Measurements from ENCODE around the gene AAK1. TPM values are rescaled to one million over a fixed set of nuclear protein-coding genes. Genes with fewer than 3 reads are reported as not detected.

The AAK1 gene
- polyA plus RNA-seq, 1 of the 3 experiments (the other 2 are of a cell fraction): 13.4 TPM

DNA sequence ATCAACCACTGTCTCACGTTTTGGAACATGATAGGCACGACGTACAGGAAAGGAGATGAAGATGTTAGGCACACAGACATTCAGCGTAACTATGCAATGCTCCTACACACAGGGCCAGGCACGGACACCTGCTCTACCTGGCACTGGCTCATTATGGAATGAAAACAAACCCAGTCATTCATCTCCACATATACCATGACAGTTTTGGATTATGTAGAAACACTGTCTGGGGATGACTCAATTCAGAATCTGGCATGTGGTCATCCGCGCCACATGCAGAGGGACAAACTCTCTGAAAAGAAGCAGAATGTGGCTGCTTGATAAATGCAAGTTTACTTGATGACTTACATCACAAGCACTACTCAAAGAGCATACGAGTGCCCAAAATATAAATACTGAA, 176.8 kb downstream of the AAK1 start (continued):
- TF ChIP-seq ZBTB33 (IDR thresholded peaks at IDR 0.05; ENCODE audit: borderline replicate concordance, low read depth): no peak
- no peak for TF ChIP-seq RFX5 (IDR thresholded peaks at IDR 0.05; ENCODE audit: low read length)
- no peak for TF ChIP-seq YY1 (IDR thresholded peaks at IDR 0.05; ENCODE audit: low read depth)
- TF ChIP-seq MEF2A (IDR thresholded peaks at IDR 0.05; ENCODE audit: borderline replicate concordance, low read depth): no peak

DNA sequence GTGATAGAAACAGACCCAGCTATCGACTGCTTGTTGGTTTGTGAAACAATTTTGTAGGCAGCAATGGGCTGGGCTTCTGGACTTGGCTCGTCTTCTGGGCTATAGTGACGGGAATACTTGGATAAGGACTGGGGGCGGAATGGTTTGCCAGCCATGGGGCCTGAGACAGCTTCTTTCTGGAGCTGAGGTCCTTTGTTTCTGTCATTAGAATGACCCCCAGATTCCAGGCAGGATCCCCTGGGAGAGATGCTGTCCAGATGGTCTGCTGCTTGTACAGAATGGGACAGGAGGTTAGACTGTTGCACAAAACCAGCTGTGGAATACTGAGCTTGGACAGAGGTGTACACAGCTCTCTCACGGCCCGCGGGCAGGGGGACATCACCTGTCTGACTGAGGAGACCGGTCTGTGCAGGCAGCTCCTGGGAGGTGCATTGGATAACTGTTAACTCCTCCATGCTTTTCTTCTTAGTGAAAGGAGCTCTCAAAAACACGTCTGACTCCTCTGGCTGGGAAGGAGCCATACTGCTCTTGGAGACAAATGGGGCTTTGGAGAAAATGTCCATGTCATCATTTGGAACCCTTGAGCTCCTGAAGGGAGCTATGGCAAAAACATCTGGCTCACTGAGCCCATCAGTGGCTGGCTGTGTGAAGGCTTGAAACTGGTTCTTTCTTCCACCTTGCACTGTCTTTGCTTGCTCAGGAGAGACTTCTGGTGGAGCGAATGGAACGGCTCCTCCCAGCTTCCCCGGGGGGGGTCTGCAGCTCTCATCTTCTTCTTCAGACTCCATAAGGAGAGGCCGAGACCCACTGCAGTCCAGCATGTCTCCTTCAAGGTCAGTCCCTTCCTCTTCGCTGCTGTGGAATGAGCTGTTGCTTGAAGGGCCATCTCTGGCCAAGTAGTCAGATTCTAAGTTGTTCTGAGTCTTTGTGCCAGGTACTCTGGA, 177.8 kb downstream of the AAK1 start:
- Histone ChIP-seq H3F3A (replicated peaks; ENCODE audit: insufficient read depth) (no peaks in the 10 kb centered on the region), H4K20me1 (ENCODE audit: insufficient read depth) (no peaks in the 10 kb centered on the region), H3K9me2 (no peaks in the 10 kb centered on the region), H3K4me2 (no peak overlapping the region), H3K4me1 (ENCODE audit: control insufficient read depth in 1 of 2, insufficient read depth in 2 of 2, low read depth in 1 of 2, low read length in 1 of 2) (no peaks in the 10 kb centered on the region; a peak in 1 of 4 replicates), H3K9ac (no peak overlapping the region), H2AFZ (ENCODE audit: low read depth) (no peak overlapping the region), H3K27me3 (ENCODE audit: insufficient read depth) (no peaks in the 10 kb centered on the region), H3K4me3 (ENCODE audit: low read depth in 2 of 2, low read length in 1 of 2) (no peak overlapping the region), H3K27ac (ENCODE audit: low read depth in 2 of 2, low read length in 1 of 2) (no peak overlapping the region), H3K36me3 (replicated peaks in 1 of 2; ENCODE audit: control insufficient read depth in 1 of 2, insufficient read depth in 2 of 2, low read length in 1 of 2) (peaks cover 28 to 40% of the 10 kb centered on the region in 2 experiments), H3K79me2 (ENCODE audit: insufficient read depth) (no peaks in the 10 kb centered on the region), H3K9me3 (no peaks in the 10 kb centered on the region)
- 95% methylated on average over 14 of the region's 14 CpGs for WGBS (ENCODE audit: low lambda C conversion rate)
- ChIA-PET CTCF (interaction anchor here (0.7 to 1.6 kb wide), 3 partner anchors 16 to 453 kb away, joined by 3 to 8 read pairs (median 3); partner anchors contain the start of genes ANTXR1 and NFU1), POLR2A (no interaction called here)
- no peak for DNase-seq
- TF ChIP-seq RXRA (IDR thresholded peaks at IDR 0.05; ENCODE audit: borderline replicate concordance, low read depth): no peak
- TF ChIP-seq CTCF (IDR thresholded peaks at IDR 0.05): no peak
- TF ChIP-seq, protein P1, sequence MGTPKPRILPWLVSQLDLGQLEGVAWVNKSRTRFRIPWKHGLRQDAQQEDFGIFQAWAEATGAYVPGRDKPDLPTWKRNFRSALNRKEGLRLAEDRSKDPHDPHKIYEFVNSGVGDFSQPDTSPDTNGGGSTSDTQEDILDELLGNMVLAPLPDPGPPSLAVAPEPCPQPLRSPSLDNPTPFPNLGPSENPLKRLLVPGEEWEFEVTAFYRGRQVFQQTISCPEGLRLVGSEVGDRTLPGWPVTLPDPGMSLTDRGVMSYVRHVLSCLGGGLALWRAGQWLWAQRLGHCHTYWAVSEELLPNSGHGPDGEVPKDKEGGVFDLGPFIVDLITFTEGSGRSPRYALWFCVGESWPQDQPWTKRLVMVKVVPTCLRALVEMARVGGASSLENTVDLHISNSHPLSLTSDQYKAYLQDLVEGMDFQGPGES (IDR thresholded peaks at IDR 0.05; ENCODE audit: low read depth, low read length): no peak
- no peak for TF ChIP-seq RCOR1 (IDR thresholded peaks at IDR 0.05; ENCODE audit: low read length)
- no peak for TF ChIP-seq FOXJ3 (CRISPR knock-in tag; IDR thresholded peaks at IDR 0.05)
- TF ChIP-seq, protein P2, sequence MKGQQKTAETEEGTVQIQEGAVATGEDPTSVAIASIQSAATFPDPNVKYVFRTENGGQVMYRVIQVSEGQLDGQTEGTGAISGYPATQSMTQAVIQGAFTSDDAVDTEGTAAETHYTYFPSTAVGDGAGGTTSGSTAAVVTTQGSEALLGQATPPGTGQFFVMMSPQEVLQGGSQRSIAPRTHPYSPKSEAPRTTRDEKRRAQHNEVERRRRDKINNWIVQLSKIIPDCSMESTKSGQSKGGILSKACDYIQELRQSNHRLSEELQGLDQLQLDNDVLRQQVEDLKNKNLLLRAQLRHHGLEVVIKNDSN (IDR thresholded peaks at IDR 0.05; ENCODE audit: borderline replicate concordance, low read depth): no peak
- no peak for TF ChIP-seq FOXM1 (IDR thresholded peaks at IDR 0.05; ENCODE audit: low read depth)
- TF ChIP-seq RAD21 (IDR thresholded peaks at IDR 0.05; ENCODE audit: low read length): no peak
- TF ChIP-seq TEAD4 (IDR thresholded peaks at IDR 0.05; ENCODE audit: borderline replicate concordance, insufficient read depth): no peak
- no peak for TF ChIP-seq MAX (IDR thresholded peaks at IDR 0.05; ENCODE audit: low read depth)
- TF ChIP-seq ELF1 (IDR thresholded peaks at IDR 0.05): no peak
- no peak for TF ChIP-seq JUND (IDR thresholded peaks at IDR 0.05)
- TF ChIP-seq TAF1 (IDR thresholded peaks at IDR 0.05; ENCODE audit: borderline replicate concordance, low read depth, low read length): no peak
- no peak for TF ChIP-seq EZH2phosphoT487 (IDR thresholded peaks at IDR 0.05; ENCODE audit: borderline replicate concordance, low read depth)
- TF ChIP-seq REST (IDR thresholded peaks at IDR 0.05; ENCODE audit: low read depth, low read length): no peak
